ENCODE data around the gene SLC11A2. TPM values are rescaled to one million over a fixed set of nuclear protein-coding genes. Genes with fewer than 3 reads are reported as not detected.

Gene SLC11A2
- total and polyA plus RNA-seq, 2 donors (not counting 1 experiment from before 2014, with no cell fraction given), result 19.7 to 42.0 TPM

DNA sequence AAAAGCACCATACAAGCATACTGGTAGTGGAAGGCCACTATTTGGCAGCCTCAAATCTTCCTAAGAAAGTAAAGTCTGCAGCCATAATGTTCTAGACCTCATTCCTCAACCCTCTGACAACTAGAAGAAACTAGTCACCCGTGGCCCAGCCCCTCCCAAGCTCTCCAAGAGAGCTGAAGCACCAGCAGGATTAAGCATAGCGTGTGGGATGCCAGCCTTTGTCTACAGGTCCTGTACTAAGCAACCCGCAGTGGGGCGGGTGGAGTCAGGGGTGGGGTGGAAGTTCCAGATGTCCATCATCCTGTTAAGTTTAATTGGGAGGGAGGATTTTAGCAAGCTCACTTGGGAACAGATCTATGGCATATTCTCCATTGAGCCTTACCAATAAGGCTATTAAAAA is 14.2 kb downstream of the SLC11A2 start:
- peaks cover 13 to 14% of the 10 kb centered on the region in 2 donors for H3K4me1 ChIP-seq (ENCODE audit: control insufficient read depth in 2 of 2, insufficient read depth in 2 of 2, low read length in 2 of 2)
- Mint-ChIP-seq H3K9me3 (ENCODE audit: insufficient read depth) (no peaks in the 10 kb centered on the region), H3K27ac (no peak overlapping the region), H3K27me3 (no peaks in the 10 kb centered on the region), H3K4me1 (peaks cover 18% of the 10 kb centered on the region), H3K4me3 (no peak overlapping the region)
- DNase-seq (no peak), ATAC-seq (ENCODE audit: low read depth) (no peak)
- POLR2A ChIA-PET, result interaction anchor here (0.6 kb wide), 1 partner anchor 34 kb away, joined by 9 read pairs; no protein-coding TSS in a partner anchor
- H2AFZ ChIP-seq (ENCODE audit: insufficient read depth, low read depth, low read length, poor library complexity, severe bottlenecking), result no peak overlapping the region
- peaks cover 0 to 2% of the 10 kb centered on the region in 2 experiments for H3K36me3 ChIP-seq (replicated peaks in 1 of 2; ENCODE audit: control extremely low read depth in 1 of 2, control insufficient read depth in 1 of 2, extremely low read depth in 1 of 2, insufficient read depth in 2 of 2, low read length in 1 of 2)
- H3K4me2 ChIP-seq (replicated peaks; ENCODE audit: low read depth, low read length, poor library complexity, severe bottlenecking), result no peak overlapping the region
- no peaks in the 10 kb centered on the region for H3K9me3 ChIP-seq (ENCODE audit: control extremely low read depth in 1 of 3, control insufficient read depth in 2 of 3, insufficient read depth in 1 of 3, low read length in 2 of 3)
- TF ChIP-seq, protein P1, sequence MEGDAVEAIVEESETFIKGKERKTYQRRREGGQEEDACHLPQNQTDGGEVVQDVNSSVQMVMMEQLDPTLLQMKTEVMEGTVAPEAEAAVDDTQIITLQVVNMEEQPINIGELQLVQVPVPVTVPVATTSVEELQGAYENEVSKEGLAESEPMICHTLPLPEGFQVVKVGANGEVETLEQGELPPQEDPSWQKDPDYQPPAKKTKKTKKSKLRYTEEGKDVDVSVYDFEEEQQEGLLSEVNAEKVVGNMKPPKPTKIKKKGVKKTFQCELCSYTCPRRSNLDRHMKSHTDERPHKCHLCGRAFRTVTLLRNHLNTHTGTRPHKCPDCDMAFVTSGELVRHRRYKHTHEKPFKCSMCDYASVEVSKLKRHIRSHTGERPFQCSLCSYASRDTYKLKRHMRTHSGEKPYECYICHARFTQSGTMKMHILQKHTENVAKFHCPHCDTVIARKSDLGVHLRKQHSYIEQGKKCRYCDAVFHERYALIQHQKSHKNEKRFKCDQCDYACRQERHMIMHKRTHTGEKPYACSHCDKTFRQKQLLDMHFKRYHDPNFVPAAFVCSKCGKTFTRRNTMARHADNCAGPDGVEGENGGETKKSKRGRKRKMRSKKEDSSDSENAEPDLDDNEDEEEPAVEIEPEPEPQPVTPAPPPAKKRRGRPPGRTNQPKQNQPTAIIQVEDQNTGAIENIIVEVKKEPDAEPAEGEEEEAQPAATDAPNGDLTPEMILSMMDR (IDR thresholded peaks at IDR 0.05), result no peak
- TF ChIP-seq EZH2 (IDR thresholded peaks at IDR 0.05; ENCODE audit: borderline replicate concordance, insufficient read depth, low read depth, low read length, poor library complexity, severe bottlenecking), result no peak
- CTCF ChIA-PET, result interaction anchor here (0.7 to 1.6 kb wide), 2 partner anchors 10 to 11 kb away, joined by 4 to 6 read pairs; no protein-coding TSS in a partner anchor
- no peaks in the 10 kb centered on the region for H3K27me3 ChIP-seq (replicated peaks in 1 of 4; ENCODE audit: control extremely low read depth in 1 of 4, control insufficient read depth in 3 of 4, insufficient read depth in 4 of 4, low read length in 3 of 4)
- H3K79me2 ChIP-seq (ENCODE audit: control insufficient read depth, insufficient read depth, low read length), result peaks cover 60% of the 10 kb centered on the region
- H3K9ac ChIP-seq (ENCODE audit: low read length), result no peak overlapping the region
- no peak overlapping the region for H3K4me3 ChIP-seq (ENCODE audit: control extremely low read depth in 1 of 5, extremely low read depth in 1 of 5, insufficient read depth in 1 of 5, low read depth in 2 of 5, low read length in 4 of 5)
- H4K20me1 ChIP-seq (ENCODE audit: control insufficient read depth, insufficient read depth, low read length, poor library complexity, severe bottlenecking), result peaks cover 5% of the 10 kb centered on the region
- no peak overlapping the region for H3K27ac ChIP-seq (ENCODE audit: low read length in 2 of 2)
- WGBS (ENCODE audit: insufficient coverage), result no CpG with 5 or more reads among the region's 4 CpGs
- intact Hi-C loops (cut with micrococcal nuclease), result no loop called here

DNA sequence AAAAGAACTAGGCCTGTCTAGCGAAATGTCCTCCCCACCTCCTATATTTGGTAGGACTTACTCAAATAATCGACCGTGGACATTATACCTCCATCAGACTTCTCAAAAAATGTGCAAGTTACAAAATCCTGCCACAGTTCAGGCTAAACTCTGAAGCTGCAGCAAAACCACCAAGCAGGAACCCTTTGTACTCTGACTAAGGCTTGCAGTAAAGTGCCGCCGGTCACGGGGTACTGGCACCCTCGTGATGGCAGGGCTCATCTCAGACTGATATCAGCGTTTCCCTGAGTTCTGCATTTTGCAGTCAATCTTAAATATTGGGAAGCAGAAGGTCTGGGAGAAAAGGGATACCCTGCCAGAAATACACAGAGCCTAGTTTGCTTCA is 17.1 kb downstream of the SLC11A2 start:
- peak overlapping the region in 2 of 5 experiments; percentile 8 to 25 for H3K4me3 ChIP-seq (ENCODE audit: control extremely low read depth in 1 of 5, extremely low read depth in 1 of 5, insufficient read depth in 1 of 5, low read depth in 2 of 5, low read length in 4 of 5)
- intact Hi-C loops (cut with micrococcal nuclease), result no loop called here
- peak overlapping the region; percentile 69 for H3K27ac Mint-ChIP-seq
- no peaks in the 10 kb centered on the region for H4K20me1 ChIP-seq (ENCODE audit: control insufficient read depth, insufficient read depth, low read length, poor library complexity, severe bottlenecking)
- ChIA-PET POLR2A (interaction anchor here (0.6 kb wide), 1 partner anchor 150 kb away, joined by 4 read pairs; no protein-coding TSS in a partner anchor), CTCF (interaction anchor here (1.0 to 1.6 kb wide), 3 partner anchors 19 to 332 kb away, joined by 3 to 6 read pairs (median 3); no protein-coding TSS in a partner anchor)
- ATAC-seq (ENCODE audit: low read depth) (peak; percentile 60), DNase-seq (peak; percentile 60)
- H3K27ac ChIP-seq (ENCODE audit: low read length in 2 of 2), result peak overlapping the region in 1 of 2 donors; percentile 44
- H3K4me2 ChIP-seq (replicated peaks; ENCODE audit: low read depth, low read length, poor library complexity, severe bottlenecking), result peak overlapping the region; percentile 53
- H3K4me3 Mint-ChIP-seq, result peak overlapping the region; percentile 64
- H3K9me3 ChIP-seq (ENCODE audit: control extremely low read depth in 1 of 3, control insufficient read depth in 2 of 3, insufficient read depth in 1 of 3, low read length in 2 of 3), result no peaks in the 10 kb centered on the region
- H3K9me3 Mint-ChIP-seq (ENCODE audit: insufficient read depth), result no peaks in the 10 kb centered on the region
- peaks cover 18% of the 10 kb centered on the region for H3K4me1 Mint-ChIP-seq
- H3K9ac ChIP-seq (ENCODE audit: low read length), result no peak overlapping the region
- TF ChIP-seq, protein P1 (IDR thresholded peaks at IDR 0.05), result no peak
- no peak for TF ChIP-seq EZH2 (IDR thresholded peaks at IDR 0.05; ENCODE audit: borderline replicate concordance, insufficient read depth, low read depth, low read length, poor library complexity, severe bottlenecking)
- 21% methylated on average over 7 of the region's 8 CpGs for WGBS (ENCODE audit: insufficient coverage)
- peaks cover 37% of the 10 kb centered on the region for H3K79me2 ChIP-seq (ENCODE audit: control insufficient read depth, insufficient read depth, low read length)
- peaks cover 3 to 18% of the 10 kb centered on the region in 2 experiments for H3K36me3 ChIP-seq (replicated peaks in 1 of 2; ENCODE audit: control extremely low read depth in 1 of 2, control insufficient read depth in 1 of 2, extremely low read depth in 1 of 2, insufficient read depth in 2 of 2, low read length in 1 of 2)
- no peaks in the 10 kb centered on the region for H3K27me3 Mint-ChIP-seq
- H2AFZ ChIP-seq (ENCODE audit: insufficient read depth, low read depth, low read length, poor library complexity, severe bottlenecking), result peak overlapping the region; percentile 46
- no peaks in the 10 kb centered on the region for H3K27me3 ChIP-seq (replicated peaks in 1 of 4; ENCODE audit: control extremely low read depth in 1 of 4, control insufficient read depth in 3 of 4, insufficient read depth in 4 of 4, low read length in 3 of 4)
- H3K4me1 ChIP-seq (ENCODE audit: control insufficient read depth in 2 of 2, insufficient read depth in 2 of 2, low read length in 2 of 2), result peaks cover 13 to 14% of the 10 kb centered on the region in 2 donors
